Testis (tissue), 2 donors: Measurements from ENCODE around the gene FGFBP2.

Experiments
- POLR2A ChIP-seq: fragments of 450-650 bp; IDR thresholded peaks from one replicate; pipeline ENCODE4 v1.6.1; 2017; ENCODE audit warnings: antibody characterized with exemption, mild to moderate bottlenecking, moderate library complexity
- TF ChIP-seq, protein P1 (sequence below), 3 experiments: fragments of 450-650 bp in 2 of 3; fragments of 200-600 bp in 1 of 3; sonication (generic) in 1 of 3; IDR thresholded peaks; one replicate each; pipeline ENCODE4 v1.5.1; 2016 to 2019; ENCODE audit warnings: antibody characterized with exemption in 3 of 3, mild to moderate bottlenecking in 2 of 3, moderate library complexity in 1 of 3

DNA sequence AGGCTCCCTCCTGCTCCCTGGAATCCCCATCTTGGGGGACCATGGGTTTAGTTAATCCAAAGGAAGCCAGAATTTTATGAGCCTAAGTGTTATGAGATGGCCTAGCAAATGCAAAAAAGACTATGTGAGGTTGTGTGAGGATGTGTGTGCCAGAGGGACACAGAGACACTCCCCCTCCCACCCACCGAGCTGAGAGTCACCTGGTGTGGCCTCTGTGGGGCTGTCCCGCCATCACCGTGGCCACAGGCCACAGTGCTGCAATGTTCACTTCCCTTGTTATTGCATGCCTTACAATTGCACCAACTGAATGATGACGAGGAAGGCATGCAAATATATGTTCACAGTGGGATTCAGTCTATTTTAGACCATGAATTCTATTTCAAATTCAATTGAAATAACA, 601 bp upstream of the FGFBP2 start:
- TF ChIP-seq, protein P1, sequence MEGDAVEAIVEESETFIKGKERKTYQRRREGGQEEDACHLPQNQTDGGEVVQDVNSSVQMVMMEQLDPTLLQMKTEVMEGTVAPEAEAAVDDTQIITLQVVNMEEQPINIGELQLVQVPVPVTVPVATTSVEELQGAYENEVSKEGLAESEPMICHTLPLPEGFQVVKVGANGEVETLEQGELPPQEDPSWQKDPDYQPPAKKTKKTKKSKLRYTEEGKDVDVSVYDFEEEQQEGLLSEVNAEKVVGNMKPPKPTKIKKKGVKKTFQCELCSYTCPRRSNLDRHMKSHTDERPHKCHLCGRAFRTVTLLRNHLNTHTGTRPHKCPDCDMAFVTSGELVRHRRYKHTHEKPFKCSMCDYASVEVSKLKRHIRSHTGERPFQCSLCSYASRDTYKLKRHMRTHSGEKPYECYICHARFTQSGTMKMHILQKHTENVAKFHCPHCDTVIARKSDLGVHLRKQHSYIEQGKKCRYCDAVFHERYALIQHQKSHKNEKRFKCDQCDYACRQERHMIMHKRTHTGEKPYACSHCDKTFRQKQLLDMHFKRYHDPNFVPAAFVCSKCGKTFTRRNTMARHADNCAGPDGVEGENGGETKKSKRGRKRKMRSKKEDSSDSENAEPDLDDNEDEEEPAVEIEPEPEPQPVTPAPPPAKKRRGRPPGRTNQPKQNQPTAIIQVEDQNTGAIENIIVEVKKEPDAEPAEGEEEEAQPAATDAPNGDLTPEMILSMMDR (IDR thresholded peaks at IDR 0.05) = no peak
- TF ChIP-seq POLR2A = no peak
